DMS53 treated with DMSO at 0.1 percent for 48 hours (cell line): ENCODE results near the gene ESPN.

Source experiments
- DNase-seq: peaks from one replicate; lab custom pipeline; 2025; ENCODE audit not compliant: unreplicated experiment; lab: John Stamatoyannopoulos, UW

The ESPN gene

DNA sequence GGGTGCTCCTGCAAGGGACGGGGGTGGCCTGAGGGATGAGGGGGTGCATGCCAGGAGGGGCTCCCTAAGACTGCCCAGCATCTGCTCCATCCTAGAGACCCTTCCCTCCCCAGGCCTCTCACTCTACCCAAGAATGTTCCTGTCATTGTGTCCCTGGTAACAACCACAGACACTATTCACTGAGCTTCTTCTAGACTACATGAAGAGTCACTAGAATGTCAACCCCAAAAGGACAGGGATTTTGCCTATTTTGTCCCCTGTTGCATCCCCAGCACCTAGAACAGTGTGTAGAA lies 38.5 kb downstream of the ESPN start:
- DNase-seq = no peak

GRCh38 chr1:6464514-6464836 lies 39.9 kb downstream of the ESPN start:
- peak; percentile 28 for DNase-seq

- DNase-seq = no peak
Measured at GRCh38 chr1:6464915-6465314, 40.3 kb downstream of the ESPN start.

DNA sequence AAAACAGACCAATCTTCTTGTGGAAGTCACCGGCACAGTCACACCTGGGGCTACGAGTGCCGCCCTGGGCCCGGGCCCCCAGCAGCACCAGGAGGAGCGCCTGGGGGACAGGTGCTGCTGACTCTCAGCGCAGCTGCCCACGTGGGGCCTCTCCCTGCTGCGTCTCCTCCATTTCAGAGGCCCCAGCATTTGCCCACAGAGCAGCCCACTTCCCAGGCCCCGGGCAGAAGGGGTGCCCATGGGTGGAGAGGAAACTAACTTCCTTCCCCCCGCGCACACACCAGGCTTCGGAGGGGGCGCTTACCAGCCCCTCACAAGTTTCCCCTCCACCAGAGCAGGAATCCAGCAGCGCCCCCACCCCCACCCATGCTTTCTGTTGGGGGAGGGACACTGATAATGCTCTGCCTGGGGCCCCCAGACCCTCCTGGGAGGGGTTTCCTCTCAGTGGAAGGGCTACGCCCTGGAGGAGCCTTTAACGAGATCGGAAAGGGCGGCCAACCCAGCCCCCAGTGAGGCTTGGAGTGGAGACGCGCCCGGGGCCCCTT lies 41.0 kb downstream of the ESPN start:
- DNase-seq = peak; percentile 25

DNA sequence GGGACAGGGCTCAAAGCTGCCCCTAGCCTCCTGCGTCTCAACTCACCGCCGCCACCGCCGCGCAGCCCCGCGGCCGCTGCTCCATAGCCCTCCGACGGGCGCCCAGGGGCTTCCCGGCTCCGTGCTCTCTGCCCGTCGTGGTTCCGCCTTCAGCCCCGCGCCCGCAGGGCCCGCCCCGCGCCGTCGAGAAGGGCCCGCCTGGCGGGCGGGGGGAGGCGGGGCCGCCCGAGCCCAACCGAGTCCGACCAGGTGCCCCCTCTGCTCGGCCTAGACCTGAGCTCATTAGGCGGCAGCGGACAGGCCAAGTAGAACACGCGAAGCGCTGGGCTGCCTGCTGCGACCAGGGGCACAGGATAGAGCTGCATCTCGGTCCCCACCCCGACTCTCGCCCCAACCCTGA lies 41.4 kb downstream of the ESPN start, which contains the start of gene TNFRSF25:
TSS of gene TNFRSF25 (minus strand) at position 151 of the 400 bp plus-strand sequence. CDS start at position 85, 66 bp downstream.
- DNase-seq = peak; percentile 50

DNA sequence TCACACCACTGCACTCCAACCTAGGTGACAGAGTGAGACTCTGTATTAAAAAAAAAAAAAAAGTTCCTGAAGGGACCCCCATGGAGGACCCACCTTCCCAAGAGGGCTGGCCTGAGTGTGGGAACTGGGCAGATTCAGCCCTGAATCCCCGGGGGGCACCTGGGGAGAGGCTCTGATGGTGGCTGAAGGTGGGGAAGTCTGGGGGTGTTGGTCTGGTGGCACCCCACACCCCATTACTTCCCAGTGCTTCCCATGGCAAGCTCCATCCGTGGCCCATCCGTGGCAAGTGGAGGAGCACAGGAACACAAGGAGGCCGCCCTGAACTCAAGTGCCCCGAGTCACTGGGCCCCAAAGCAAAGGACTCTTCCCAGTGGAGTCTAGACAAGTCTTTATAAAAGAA lies 42.2 kb downstream of the ESPN start:
- no peak for DNase-seq

- no peak for DNase-seq
Measured at GRCh38 chr1:6467224-6467623, 42.6 kb downstream of the ESPN start.

- DNase-seq = no peak
Measured at GRCh38 chr1:6467744-6468688, 43.4 kb downstream of the ESPN start.

DNA sequence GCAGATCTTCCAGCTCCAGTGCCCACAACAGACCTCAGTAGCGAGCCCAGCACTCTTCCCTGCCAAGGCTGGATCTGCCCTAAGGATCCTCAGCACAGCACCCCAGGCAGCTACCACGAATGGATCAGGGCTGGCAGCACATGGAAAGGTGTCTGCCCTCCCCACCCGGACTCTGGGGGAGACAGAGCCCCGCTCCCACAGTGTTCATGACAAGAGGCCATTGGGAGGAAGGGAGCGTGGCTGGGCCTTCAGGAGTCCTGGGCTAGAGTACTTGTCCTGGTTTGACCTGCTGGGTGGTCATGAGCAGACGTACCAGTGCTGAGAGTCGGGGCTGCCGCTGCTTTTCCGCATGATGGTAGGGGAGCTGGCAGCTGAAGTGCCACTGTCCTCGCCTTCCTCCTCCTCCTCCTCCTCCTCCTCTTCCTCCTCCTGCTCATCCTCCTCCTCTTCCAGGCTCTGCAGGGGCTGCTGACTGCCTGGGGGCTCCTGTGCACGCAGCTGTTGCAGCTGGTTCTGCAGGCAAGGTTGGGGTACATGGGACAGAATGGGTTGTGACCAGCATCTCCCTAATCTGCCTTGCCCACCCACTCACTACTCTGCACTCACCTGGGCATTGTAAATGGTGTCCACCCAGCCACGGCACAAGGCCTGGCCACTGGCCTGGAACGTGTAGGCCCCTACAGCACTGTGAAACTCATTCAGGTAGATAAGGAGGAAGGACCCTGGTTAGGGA lies 44.3 kb downstream of the ESPN start:
- no peak for DNase-seq

DNA sequence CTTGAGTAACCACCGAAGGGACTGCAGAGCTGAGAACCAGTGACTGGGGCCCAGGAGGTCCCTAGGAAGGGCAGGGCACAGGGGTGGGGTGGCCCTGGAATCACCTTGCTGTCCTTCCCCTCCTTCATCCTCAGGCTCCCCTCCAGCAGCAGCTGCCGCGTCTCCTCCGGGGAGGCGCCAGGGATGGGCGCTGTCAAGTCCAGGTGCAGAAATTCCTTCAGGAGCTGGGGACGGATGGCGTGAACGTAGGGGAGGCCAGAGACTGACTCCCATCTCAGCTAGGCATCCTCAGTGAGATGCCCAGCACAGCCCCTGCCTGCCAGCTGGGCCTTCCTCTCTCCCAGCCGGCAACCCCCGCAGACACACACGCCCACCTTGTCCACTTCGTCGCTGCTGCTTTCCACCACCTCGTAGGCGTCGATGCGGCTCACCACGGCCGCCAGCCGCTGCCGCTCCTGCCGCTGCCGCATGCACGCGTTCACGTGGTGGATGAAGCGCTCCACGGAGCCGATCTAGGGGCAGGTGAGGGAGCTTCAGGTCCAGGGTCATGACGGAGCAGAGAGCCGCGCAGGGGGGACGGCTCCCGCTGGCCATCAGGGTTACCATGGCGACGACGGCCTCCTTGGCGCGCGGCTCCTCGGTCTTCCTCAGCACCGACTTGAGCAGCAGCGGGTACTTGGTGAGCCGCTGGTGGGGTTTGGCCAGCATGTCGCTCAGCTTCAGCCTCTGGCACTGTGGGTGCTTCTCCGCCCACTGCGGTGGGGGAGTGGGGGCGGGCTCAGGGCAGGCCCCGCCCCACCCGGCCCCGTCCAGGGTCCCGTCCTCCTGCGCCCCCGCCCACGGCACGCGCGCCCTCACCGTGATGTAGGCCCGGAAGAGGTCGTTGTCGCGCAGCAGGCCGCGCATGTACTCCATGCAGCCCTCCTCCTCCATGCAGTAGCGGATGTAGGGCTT lies 45.8 kb downstream of the ESPN start:
- DNase-seq = no peak

GRCh38 chr1:6471086-6471969 lies 46.8 kb downstream of the ESPN start:
- no peak for DNase-seq

- no peak for DNase-seq
Measured at GRCh38 chr1:6471970-6472368, 47.4 kb downstream of the ESPN start.

- DNase-seq = no peak
Measured at GRCh38 chr1:6472391-6472790, 47.8 kb downstream of the ESPN start.

- no peak for DNase-seq
Measured at GRCh38 chr1:6473156-6473555, 48.6 kb downstream of the ESPN start.

DNA sequence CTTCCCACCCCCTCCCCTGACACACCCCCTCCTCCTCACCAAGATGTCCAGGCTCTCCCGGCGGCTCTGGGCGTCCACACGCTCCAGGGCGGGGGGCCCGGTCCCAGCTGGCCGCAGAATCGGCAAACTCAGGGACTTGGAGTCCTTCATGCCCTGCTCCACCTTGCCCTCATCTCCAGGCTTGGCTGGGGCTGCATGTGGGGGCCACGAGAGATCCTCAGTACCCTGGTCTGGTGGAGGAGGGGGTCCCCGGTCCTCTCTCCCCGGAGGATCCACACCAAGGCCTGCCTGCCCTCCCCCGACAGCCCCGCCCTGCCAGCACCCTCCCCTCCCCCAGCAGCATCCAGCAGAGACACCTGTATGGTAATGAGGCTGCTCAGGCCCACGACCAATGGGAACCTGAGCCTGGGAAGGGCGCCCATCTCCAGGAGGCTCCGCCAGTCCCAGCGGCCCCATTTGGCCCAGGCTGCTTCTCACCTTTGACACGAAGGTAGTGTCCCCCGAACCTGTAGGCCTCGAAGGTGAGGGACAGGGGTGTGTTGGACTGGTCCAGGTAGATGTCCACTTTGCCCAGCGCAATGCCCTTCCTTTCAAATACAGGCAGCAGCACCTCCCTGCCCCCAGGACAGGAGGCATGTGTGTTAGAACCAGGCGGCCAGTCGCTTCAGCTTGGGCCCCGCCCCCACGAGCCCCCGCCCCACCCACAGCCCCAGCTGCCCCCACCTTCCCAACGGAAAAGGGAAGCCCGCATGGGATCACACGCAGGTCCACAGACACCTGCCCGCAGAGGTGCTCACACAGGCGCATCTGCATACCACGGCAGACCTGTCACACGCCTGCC lies 49.6 kb downstream of the ESPN start:
- DNase-seq = peak; percentile 81

DNA sequence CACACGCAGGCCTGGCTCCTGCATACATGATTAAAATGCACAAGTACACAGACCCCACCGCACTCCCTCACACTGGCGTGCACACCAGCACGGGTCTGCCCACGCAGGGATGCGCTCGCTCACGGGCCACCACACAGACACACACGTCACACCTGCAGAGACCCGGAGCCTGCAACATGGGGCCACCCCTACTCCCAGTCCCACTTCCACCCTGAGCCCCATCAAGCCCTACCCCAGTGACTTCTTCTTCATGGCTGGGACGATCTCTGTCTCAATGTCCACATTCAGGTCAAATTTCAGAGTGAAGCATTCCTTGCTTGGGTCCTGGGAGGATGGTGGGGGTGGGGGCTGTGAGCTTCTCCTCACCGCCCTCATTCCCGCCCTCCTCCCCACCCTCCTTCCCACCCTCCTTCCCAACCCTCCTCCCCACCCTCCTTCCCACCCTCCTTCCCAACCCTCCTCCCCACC lies 50.3 kb downstream of the ESPN start:
- DNase-seq = peak; percentile 55

GRCh38 chr1:6475381-6476133 lies 51.0 kb downstream of the ESPN start:
- peak; percentile 53 for DNase-seq

- DNase-seq = no peak
Measured at GRCh38 chr1:6476483-6476882, 51.9 kb downstream of the ESPN start.
